HS-5 (cell line): ENCODE data around the gene ASH1L.
"Not testable (repeated sequence)": the region's sequence is repeated elsewhere in the genome, so short reads cannot be mapped to it uniquely, and the experiment has no call there.

Source experiments
- DNase-seq: peaks from one replicate; pipeline ENCODE4 v3.0.0-alpha.2; 2012; ENCODE audit warnings: low read depth

ASH1L gene

GRCh38 chr1:155562581-155563376 is at the start of gene ASH1L:
TSS of gene ASH1L (minus strand) at chr1:155562803. CDS start at chr1:155521519, 41,284 bp downstream.
- peak; percentile 76 for DNase-seq

- not testable (repeated sequence) for DNase-seq
Observed at GRCh38 chr1:155610257-155610647, 47.6 kb upstream of the ASH1L start.

GRCh38 chr1:155609515-155610256 is 47.1 kb upstream of the ASH1L start, which contains the start of gene MSTO1:
TSS of gene MSTO1 (plus strand) at chr1:155610218. CDS start at chr1:155610249, 31 bp downstream.
- peak; percentile 90 for DNase-seq

- no peak for DNase-seq
Observed at GRCh38 chr1:155608888-155609225, 46.3 kb upstream of the ASH1L start.

- no peak for DNase-seq
Observed at GRCh38 chr1:155607708-155608107, 45.1 kb upstream of the ASH1L start.

- DNase-seq, result not testable (repeated sequence)
Observed at GRCh38 chr1:155599828-155600572, 37.4 kb upstream of the ASH1L start.

GRCh38 chr1:155598842-155599331 is 36.3 kb upstream of the ASH1L start:
- DNase-seq, result no peak

GRCh38 chr1:155596864-155597263 is 34.3 kb upstream of the ASH1L start:
- DNase-seq, result no peak

- DNase-seq, result not testable (repeated sequence)
Observed at GRCh38 chr1:155595877-155596474, 33.4 kb upstream of the ASH1L start.

- no peak for DNase-seq
Observed at GRCh38 chr1:155591770-155592169, 29.2 kb upstream of the ASH1L start.

- not testable (repeated sequence) for DNase-seq
Observed at GRCh38 chr1:155590516-155591247, 28.1 kb upstream of the ASH1L start.

- DNase-seq, result not testable (repeated sequence)
Observed at GRCh38 chr1:155589282-155589681, 26.7 kb upstream of the ASH1L start.

GRCh38 chr1:155583846-155584245 is 21.2 kb upstream of the ASH1L start:
- DNase-seq, result not testable (repeated sequence)

- not testable (repeated sequence) for DNase-seq
Observed at GRCh38 chr1:155575608-155576007, 13.0 kb upstream of the ASH1L start.

GRCh38 chr1:155574077-155574476 is 11.5 kb upstream of the ASH1L start:
- no peak for DNase-seq

- no peak for DNase-seq
Observed at GRCh38 chr1:155570593-155570990, 8.0 kb upstream of the ASH1L start.

GRCh38 chr1:155569988-155570592 is 7.5 kb upstream of the ASH1L start:
- no peak for DNase-seq

GRCh38 chr1:155563377-155564022 is 897 bp upstream of the ASH1L start:
- DNase-seq, result not testable (repeated sequence)

- not testable (repeated sequence) for DNase-seq
Observed at GRCh38 chr1:155561779-155562580, 623 bp downstream of the ASH1L start.
